HUES6 (cell line): ENCODE measurements around the gene SNRNP40.
"Not testable (repeated sequence)": the region's sequence is repeated elsewhere in the genome, so short reads cannot be mapped to it uniquely, and the experiment has no call there.

Experiments
- H3K27ac ChIP-seq: 2 replicates; pipeline ENCODE4 v1.7.0; 2013; ENCODE audit warnings: low read depth, mild to moderate bottlenecking, low read length, inconsistent platforms
- H3K27me3 ChIP-seq: 2 replicates; pipeline ENCODE4 v1.6.1; 2013; ENCODE audit warnings: low read length; ENCODE audit not compliant: control insufficient read depth, insufficient read depth
- H3K36me3 ChIP-seq: 2 replicates; pipeline ENCODE4 v1.6.1; 2013; ENCODE audit warnings: low read length; ENCODE audit not compliant: control insufficient read depth, insufficient read depth
- H3K4me1 ChIP-seq: 2 replicates; pipeline ENCODE4 v1.6.1; 2013; ENCODE audit warnings: low read length; ENCODE audit not compliant: control insufficient read depth, insufficient read depth
- H3K4me3 ChIP-seq: 2 replicates; pipeline ENCODE4 v1.5.1; 2013; ENCODE audit warnings: low read depth, low read length
- H3K9ac ChIP-seq: one replicate; pipeline ENCODE4 v1.6.1; 2013; ENCODE audit warnings: mild to moderate bottlenecking, low read length
- H3K9me3 ChIP-seq: 2 replicates; pipeline ENCODE4 v1.6.1; 2013; ENCODE audit warnings: low read depth, low read length; ENCODE audit not compliant: control insufficient read depth, insufficient read depth

The SNRNP40 gene

GRCh38 chr1:31282426-31282825 lies 14.2 kb downstream of the SNRNP40 start:
- not testable (repeated sequence) for H3K9me3 ChIP-seq, H3K4me1 ChIP-seq, H3K27me3 ChIP-seq, H3K9ac ChIP-seq, H3K4me3 ChIP-seq, H3K27ac ChIP-seq
- H3K36me3 ChIP-seq, result peaks cover 89% of the 10 kb centered on the region

DNA sequence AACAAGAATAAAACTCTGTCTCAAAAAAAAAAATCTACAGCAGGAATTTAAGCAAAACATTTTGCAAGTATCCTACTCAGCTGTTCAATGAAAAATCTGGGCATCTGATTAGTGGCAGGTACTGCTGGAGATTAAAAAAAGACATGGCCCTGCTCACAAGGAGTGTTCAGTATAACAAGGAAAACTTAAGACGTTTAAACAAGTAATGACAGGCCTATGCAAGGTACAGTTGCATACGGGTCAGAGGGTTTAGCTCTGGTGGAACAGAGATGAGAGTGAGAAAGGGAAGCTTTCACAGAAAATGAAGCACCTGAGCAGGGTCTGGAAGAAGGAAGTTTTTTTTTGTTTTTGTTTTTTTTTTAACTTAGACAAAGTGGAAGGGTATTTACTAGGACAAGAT lies 23.0 kb downstream of the SNRNP40 start:
- Histone ChIP-seq H3K9ac (no peak overlapping the region), H3K27me3 (no peaks in the 10 kb centered on the region), H3K4me3 (no peak overlapping the region), H3K9me3 (no peaks in the 10 kb centered on the region), H3K4me1 (no peaks in the 10 kb centered on the region), H3K27ac (no peak overlapping the region), H3K36me3 (peaks cover 90% of the 10 kb centered on the region)

DNA sequence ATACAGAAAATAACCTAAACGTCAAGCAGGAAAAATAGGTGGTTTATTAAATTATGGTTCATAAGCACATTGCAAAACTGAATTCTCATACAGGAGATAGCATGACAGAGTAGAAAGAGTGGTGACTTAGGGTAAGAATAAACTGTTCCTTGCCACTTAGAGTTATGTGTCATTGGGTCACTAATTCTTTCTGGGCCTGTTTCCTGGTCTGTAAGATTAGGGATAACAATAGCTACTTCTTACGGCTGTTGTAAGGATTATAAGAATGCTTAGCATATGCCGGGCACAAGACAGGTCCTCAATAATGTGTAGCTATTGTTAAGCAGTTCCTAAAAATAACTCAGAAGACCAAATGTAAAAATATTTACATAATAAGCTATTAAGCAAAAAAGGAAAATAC lies 24.2 kb downstream of the SNRNP40 start:
- Histone ChIP-seq H3K4me3 (no peak overlapping the region), H3K4me1 (no peaks in the 10 kb centered on the region), H3K27ac (no peak overlapping the region), H3K36me3 (peaks cover 90% of the 10 kb centered on the region), H3K9ac (no peak overlapping the region), H3K27me3 (no peaks in the 10 kb centered on the region), H3K9me3 (no peaks in the 10 kb centered on the region)

DNA sequence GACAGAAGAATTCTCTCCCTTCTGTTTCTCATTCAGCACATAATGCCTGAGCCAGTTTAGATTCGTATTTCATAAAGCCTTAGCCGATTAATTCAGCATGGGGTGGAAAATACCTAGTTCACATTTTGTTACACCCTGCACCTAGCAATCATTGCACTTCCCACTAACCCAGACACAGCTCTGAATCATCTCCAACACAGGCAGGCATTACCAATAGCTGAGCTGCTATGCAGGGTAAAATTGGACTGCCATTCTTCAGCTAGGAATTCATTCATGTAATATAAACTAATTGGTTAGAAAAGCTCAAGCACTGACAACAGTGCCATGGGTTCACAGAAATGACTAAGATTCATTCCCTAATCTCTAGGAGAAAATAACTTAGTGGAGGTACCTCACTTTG lies 30.0 kb downstream of the SNRNP40 start:
- H3K36me3 ChIP-seq, result peaks cover 93% of the 10 kb centered on the region
- no peak overlapping the region for H3K4me3 ChIP-seq
- no peaks in the 10 kb centered on the region for H3K4me1 ChIP-seq
- no peaks in the 10 kb centered on the region for H3K9me3 ChIP-seq
- no peak overlapping the region for H3K9ac ChIP-seq
- no peak overlapping the region for H3K27ac ChIP-seq
- no peaks in the 10 kb centered on the region for H3K27me3 ChIP-seq

GRCh38 chr1:31264790-31265386 lies 31.7 kb downstream of the SNRNP40 start:
- no peak overlapping the region for H3K4me3 ChIP-seq
- H3K36me3 ChIP-seq, result peaks cover 90% of the 10 kb centered on the region
- H3K9me3 ChIP-seq, result no peaks in the 10 kb centered on the region
- H3K27me3 ChIP-seq, result no peaks in the 10 kb centered on the region
- no peak overlapping the region for H3K27ac ChIP-seq
- no peak overlapping the region for H3K9ac ChIP-seq
- no peaks in the 10 kb centered on the region for H3K4me1 ChIP-seq

DNA sequence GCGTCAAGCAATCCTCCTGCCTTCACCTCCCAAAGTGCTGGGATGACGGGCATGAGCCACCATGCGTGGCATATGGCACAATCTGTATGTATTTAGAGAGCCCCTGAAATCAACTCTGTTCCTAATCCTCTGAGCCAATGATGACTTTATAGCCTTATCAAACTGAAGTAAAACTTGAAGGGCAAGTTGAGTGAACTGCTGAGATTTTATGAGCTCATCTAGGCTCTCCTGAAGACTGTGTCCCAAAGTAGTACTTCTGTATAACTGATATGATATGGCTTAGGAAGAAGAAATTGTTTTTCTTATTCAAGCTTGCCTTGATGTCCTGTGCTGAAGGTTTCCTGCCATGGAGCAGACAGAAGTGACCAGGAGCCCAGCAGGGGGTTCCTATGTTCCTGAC lies 33.2 kb downstream of the SNRNP40 start:
- H3K27ac ChIP-seq, result no peak overlapping the region
- H3K9ac ChIP-seq, result no peak overlapping the region
- H3K9me3 ChIP-seq, result no peaks in the 10 kb centered on the region
- no peaks in the 10 kb centered on the region for H3K4me1 ChIP-seq
- H3K27me3 ChIP-seq, result no peaks in the 10 kb centered on the region
- no peak overlapping the region for H3K4me3 ChIP-seq
- H3K36me3 ChIP-seq, result peaks cover 89% of the 10 kb centered on the region

DNA sequence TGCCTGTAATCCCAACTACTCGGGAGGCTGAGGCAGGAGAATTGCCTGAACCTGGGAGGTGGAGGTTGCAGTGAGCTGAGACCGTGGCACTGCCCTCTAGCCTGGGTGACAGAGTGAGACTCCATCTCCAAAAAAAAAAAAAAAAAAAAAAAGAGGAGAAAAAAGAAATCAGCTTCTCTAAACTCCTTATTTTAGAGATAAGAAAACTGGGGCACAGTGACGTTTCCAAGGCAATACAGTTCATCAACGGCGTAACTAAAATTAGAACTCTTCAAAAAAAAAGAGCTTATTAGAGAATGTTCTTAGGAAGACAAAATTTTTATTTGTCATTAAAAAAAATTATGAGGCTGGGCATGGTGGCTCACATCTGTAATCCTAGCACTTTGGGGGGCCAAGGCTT lies 34.2 kb downstream of the SNRNP40 start:
- peaks cover 89% of the 10 kb centered on the region for H3K36me3 ChIP-seq
- H3K9ac ChIP-seq, H3K27me3 ChIP-seq, H3K9me3 ChIP-seq, H3K27ac ChIP-seq, H3K4me3 ChIP-seq, H3K4me1 ChIP-seq: not testable (repeated sequence)

GRCh38 chr1:31261916-31262315 lies 34.7 kb downstream of the SNRNP40 start:
- Histone ChIP-seq H3K4me3 (no peak overlapping the region), H3K36me3 (peaks cover 89% of the 10 kb centered on the region), H3K27ac (no peak overlapping the region)

DNA sequence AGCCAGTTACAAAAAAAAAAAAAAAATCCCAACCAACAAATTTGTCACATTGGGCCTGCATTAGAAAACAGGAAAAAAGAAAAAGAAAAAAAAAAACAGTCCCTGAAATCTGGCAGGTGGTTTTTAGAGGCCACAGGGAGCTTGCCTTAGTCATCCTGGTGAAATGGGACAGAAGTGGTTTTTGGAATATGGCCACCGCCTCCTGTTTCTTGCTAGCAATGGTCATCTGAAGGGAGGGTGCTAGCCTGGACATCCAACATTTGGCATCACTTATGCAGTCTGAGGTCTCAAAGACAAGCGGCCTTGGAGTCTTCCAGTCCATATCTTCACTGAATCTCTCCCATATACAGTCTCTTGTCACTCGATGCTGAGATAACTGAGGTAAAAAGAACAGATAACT lies 36.8 kb downstream of the SNRNP40 start:
- H3K9me3 ChIP-seq, result no peaks in the 10 kb centered on the region
- no peak overlapping the region for H3K9ac ChIP-seq
- no peaks in the 10 kb centered on the region for H3K4me1 ChIP-seq
- peaks cover 71% of the 10 kb centered on the region for H3K36me3 ChIP-seq
- H3K27ac ChIP-seq, result no peak overlapping the region
- H3K4me3 ChIP-seq, result no peak overlapping the region
- H3K27me3 ChIP-seq, result no peaks in the 10 kb centered on the region

More at GRCh38 chr1:31261916-31262315, 34.7 kb downstream of the SNRNP40 start:
- H3K9ac ChIP-seq, result no peak overlapping the region
- no peaks in the 10 kb centered on the region for H3K9me3 ChIP-seq
- no peaks in the 10 kb centered on the region for H3K4me1 ChIP-seq
- H3K27me3 ChIP-seq, result no peaks in the 10 kb centered on the region

- H3K27ac ChIP-seq, result no peak overlapping the region
- no peaks in the 10 kb centered on the region for H3K9me3 ChIP-seq
- no peak overlapping the region for H3K9ac ChIP-seq
- no peak overlapping the region for H3K4me3 ChIP-seq
- no peaks in the 10 kb centered on the region for H3K4me1 ChIP-seq
- peaks cover 59% of the 10 kb centered on the region for H3K36me3 ChIP-seq
- no peaks in the 10 kb centered on the region for H3K27me3 ChIP-seq
These were observed 38.0 kb downstream of the SNRNP40 start for GRCh38 chr1:31258581-31258980.

DNA sequence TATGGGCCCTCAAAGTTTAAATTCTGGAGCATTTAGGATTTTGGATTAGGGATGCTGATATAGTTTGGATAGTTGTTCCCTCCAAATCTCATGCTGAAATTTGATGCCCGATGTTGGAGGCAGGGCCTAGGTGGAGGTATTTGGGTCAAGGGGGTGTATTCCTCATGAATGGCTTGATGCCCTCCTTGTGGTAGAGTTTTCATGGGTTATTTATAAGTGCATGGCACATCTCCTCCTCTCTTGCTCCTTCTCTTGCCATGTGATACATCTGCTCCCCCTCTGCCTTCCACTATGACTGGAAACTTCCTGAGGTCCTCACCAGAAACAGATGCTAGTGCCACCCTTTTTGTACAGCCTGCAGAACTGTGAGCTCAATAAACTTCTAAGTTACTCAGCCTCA lies 39.4 kb downstream of the SNRNP40 start:
- Histone ChIP-seq H3K36me3 (peaks cover 50% of the 10 kb centered on the region), H3K27ac (no peak overlapping the region), H3K4me3 (no peak overlapping the region), H3K9me3 (no peaks in the 10 kb centered on the region), H3K9ac (no peak overlapping the region), H3K4me1 (no peaks in the 10 kb centered on the region), H3K27me3 (no peaks in the 10 kb centered on the region)

- Histone ChIP-seq H3K9me3 (no peaks in the 10 kb centered on the region), H3K4me3 (no peak overlapping the region), H3K27ac (no peak overlapping the region), H3K4me1 (no peaks in the 10 kb centered on the region), H3K9ac (no peak overlapping the region), H3K27me3 (no peaks in the 10 kb centered on the region), H3K36me3 (no peaks in the 10 kb centered on the region)
These were observed 46.7 kb downstream of the SNRNP40 start for GRCh38 chr1:31249854-31250253.
